Glomerular endothelial cell (primary cell): ENCODE results near the gene BEST4. TPM values are rescaled to one million over a fixed set of nuclear protein-coding genes. Genes with fewer than 3 reads are reported as not detected.
"Not testable (repeated sequence)": the region's sequence is repeated elsewhere in the genome, so short reads cannot be mapped to it uniquely, and the experiment has no call there.

ENCODE experiments used
- DNase-seq: peaks from one replicate; pipeline ENCODE4 v3.0.0-alpha.2; 2011; ENCODE audit warnings: low read depth, low spot score; ENCODE audit errors: extremely low read depth
- total RNA-seq: library from RNA; depleted of rRNA; stranded (reverse); fragments of >200 nt; gene quantifications from 2 replicates; pipeline ENCODE4 v1.2.3, GENCODE V29; 2015

The BEST4 gene
- total RNA-seq, 1 donor from 2014 or later, result not detected

- DNase-seq, result no peak
Observed at GRCh38 chr1:44778705-44779576, 9.0 kb downstream of the BEST4 start.

GRCh38 chr1:44777969-44778635 lies 9.9 kb downstream of the BEST4 start:
- DNase-seq, result no peak

GRCh38 chr1:44777547-44777946 lies 10.4 kb downstream of the BEST4 start:
- DNase-seq, result no peak

GRCh38 chr1:44776730-44777068 lies 11.3 kb downstream of the BEST4 start:
- no peak for DNase-seq

GRCh38 chr1:44775930-44776729 lies 11.8 kb downstream of the BEST4 start:
- DNase-seq, result no peak

- DNase-seq, result peak; percentile 70
Observed at GRCh38 chr1:44775078-44775929, 12.7 kb downstream of the BEST4 start, which contains the start of gene RPS8. TSS of gene RPS8 (plus strand) at chr1:44775540. CDS start at chr1:44775597, 57 bp downstream.

DNA sequence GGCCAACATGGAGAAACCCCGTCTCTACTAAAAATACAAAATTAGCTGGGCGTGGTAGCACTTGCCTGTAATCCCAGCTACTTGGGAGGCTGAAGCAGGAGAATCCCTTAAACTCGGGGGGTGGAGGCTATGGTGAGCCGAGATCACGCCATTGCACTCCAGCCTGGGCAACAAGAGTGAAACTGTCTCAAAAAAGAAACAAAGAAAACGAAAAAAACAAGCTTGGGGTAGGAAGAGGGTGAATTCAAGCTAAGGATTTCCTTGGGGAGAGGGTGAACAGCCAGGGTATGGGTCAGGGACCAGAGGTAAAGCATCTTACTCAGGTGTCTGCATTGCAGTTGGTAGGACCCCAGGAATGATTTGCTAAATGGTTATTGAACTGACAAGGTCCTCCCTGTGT lies 21.5 kb downstream of the BEST4 start:
- not testable (repeated sequence) for DNase-seq

DNA sequence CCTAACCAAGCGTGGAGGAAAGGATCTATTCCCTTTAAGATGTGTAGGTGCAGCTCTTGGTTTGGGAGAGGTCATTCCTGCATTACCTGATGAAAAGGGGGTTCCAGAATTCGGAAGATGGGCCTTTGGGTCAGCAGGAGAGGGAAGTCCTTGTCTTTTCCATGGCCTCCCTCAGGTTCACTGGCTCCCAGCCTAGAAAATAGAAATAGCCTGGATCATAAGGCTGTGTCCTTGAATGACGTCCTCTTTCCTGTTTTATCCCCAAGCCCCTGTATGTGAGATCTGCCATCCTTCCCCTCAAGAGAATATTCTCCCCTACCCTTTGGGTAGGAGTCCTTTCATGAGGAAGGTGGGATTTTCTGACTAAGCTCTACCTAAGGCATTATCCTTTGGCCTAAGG lies 27.1 kb downstream of the BEST4 start:
- no peak for DNase-seq

- DNase-seq, result no peak
Observed at GRCh38 chr1:44759077-44759476, 28.9 kb downstream of the BEST4 start.

DNA sequence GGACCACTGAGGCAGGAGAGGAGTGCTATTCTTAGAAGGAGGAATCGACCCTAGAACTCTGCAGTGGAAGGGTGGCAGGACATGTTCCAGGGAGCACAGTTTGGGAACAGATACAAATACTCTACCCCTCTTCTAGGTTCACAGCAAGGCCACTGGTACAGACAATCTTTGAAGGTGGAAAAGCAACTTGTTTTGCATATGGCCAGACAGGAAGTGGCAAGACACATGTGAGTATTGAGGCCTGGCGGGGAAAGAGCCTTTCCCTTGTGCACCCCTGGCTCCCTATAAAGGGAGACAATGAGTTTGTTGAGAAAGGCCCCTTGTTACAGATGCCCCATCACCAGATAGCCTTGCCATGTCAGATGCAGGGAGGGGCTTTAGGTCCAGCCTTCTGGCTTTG lies 30.6 kb downstream of the BEST4 start:
- no peak for DNase-seq

DNA sequence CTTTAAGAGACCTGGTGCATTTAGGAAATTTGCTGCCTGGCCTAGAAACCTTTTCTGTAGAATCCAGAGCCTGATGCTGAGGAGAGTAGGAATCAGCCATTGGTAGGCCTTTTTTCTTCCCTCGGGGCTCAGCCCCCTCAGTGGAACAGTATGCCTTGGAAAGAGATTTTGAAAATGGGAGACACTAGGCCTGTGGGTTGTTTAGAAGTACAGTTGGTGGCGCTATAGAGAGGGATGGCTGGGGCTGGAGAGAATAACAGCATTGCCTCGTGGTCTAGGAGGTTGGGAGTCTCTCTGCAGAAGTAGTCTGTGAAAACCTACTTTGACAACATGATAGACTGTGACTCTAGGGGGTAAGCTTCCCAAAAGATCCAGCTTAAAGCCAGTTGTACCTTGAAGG lies 40.1 kb downstream of the BEST4 start:
- no peak for DNase-seq

GRCh38 chr1:44743211-44743610 lies 44.8 kb downstream of the BEST4 start:
- DNase-seq, result no peak

GRCh38 chr1:44740179-44740617 lies 47.8 kb downstream of the BEST4 start:
- no peak for DNase-seq

DNA sequence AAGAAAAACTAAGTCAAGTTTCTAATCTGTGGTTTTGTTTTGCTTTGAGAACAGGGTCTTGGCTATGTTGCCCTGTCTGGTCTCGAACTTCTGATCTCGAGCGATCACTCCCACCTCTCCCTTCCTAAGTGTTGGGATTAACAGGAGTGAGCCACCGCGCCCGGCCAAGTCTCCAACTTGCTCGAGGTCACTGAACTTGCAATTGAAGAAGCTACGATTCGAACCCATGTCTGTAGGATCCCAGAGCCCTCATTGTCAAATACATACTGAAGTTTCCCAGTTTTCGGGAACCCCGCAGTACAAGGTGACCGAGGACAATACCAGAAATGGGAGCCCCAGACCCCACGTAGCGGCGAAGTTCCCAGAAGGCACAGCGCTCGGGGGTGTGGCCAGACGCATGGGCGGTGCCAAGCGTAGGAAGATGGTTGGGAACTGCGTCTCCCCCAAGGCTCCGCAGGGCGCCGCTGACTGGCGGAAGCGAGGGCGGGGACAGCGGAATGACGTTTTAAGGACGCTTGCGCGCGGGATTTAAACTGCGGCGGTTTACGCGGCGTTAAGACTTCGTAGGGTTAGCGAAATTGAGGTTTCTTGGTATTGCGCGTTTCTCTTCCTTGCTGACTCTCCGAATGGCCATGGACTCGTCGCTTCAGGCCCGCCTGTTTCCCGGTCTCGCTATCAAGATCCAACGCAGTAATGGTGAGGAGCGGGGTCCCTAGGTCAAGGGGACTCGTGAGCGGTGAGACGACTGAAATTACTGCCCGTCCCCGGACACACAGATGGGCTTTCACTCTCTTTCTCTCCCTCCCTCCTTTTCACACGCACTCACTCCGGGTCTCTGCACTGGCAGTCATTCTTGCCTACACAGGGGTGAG lies 48.4 kb downstream of the BEST4 start, which contains the start of gene KIF2C:
TSS of gene KIF2C (plus strand) at position 531 of the 872 bp plus-strand sequence. CDS start at position 627, 96 bp downstream.
- DNase-seq, result peak; percentile 82

GRCh38 chr1:44738953-44739306 lies 49.0 kb downstream of the BEST4 start:
- DNase-seq, result not testable (repeated sequence)

- no peak for DNase-seq
Observed at GRCh38 chr1:44735992-44736391, 52.0 kb downstream of the BEST4 start.

GRCh38 chr1:44733784-44734183 lies 54.2 kb downstream of the BEST4 start:
- DNase-seq, result no peak
